ENCODE measurements around the gene GNA12.

DNA sequence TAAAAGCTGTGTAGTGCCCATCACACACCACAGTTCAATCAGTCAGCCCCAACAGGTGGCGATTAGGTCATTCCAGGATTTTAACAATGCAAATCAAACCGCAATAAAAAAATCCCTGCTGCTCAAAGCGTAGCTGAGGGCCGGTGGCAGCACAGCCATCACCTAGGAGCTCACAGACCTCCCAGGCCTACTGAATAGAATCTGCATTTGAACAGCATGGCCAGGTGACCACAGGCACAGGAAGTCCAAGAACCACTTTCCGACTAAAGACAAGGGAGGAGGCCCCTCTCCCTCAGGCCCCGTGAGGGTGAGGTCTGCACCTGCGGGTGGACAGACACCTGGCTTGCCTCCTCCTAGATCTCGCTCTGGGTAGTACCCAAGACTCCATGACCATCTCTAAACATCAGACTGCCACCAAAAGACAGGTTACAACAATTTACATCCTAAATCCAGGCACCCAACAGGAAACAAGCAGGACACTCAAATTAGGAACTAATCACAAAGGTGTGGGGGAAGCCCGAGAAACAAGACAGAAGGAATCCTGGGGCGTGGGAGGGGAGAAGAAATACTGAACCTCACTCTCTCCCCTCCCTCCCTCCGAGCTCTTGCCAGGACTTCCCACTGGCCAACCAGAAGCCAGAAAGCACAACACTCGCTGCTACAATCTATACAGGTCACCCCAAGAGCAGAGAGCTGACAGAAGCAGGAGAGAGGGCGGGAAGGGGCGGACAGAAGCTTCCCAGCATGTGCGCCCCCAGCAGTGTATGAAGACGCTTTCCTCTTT, 19.2 kb downstream of the GNA12 start:
- TF ChIP-seq EZH2 (IDR thresholded peaks at IDR 0.05; ENCODE audit: insufficient read depth, poor library complexity, severe bottlenecking) (no peak), EZH2phosphoT487 (IDR thresholded peaks at IDR 0.05; ENCODE audit: insufficient read depth, low read depth) (no peak)

Data from GM23248 (cell line).